GM12875 (cell line): ENCODE results near the gene SAMD1.

Experiments used
- H3K4me3 ChIP-seq: one replicate; pipeline ENCODE4 v1.5.1; 2011; ENCODE audit warnings: low read depth, low read length, control low read depth
- CTCF ChIP-seq: IDR thresholded peaks from 2 replicates; pipeline ENCODE4 v1.5.1; 2011; ENCODE audit warnings: low read depth, mild to moderate bottlenecking, control low read depth, inconsistent platforms, low read length, moderate library complexity, borderline replicate concordance; ENCODE audit not compliant: insufficient read depth

Gene SAMD1

GRCh38 chr19:14072535-14073260, 17.9 kb downstream of the SAMD1 start, which contains the start of gene MISP3:
TSS of gene MISP3 (plus strand) at chr19:14072786. CDS start at chr19:14073310, 524 bp downstream.
- TF ChIP-seq CTCF = no peak
- peak within 1 kb of the TSS; percentile 52 for H3K4me3 ChIP-seq

GRCh38 chr19:14070268-14071050, 20.1 kb downstream of the SAMD1 start:
- TF ChIP-seq CTCF = no peak

GRCh38 chr19:14066134-14066533, 24.4 kb downstream of the SAMD1 start:
- no peak overlapping the region for H3K4me3 ChIP-seq

More at GRCh38 chr19:14070268-14071050, 20.1 kb downstream of the SAMD1 start:
- no peak overlapping the region for H3K4me3 ChIP-seq

GRCh38 chr19:14063105-14063504, 27.4 kb downstream of the SAMD1 start:
- H3K4me3 ChIP-seq = no peak overlapping the region
- no peak for TF ChIP-seq CTCF

More at GRCh38 chr19:14066134-14066533, 24.4 kb downstream of the SAMD1 start:
- no peak for TF ChIP-seq CTCF

GRCh38 chr19:14062558-14062855, 28.0 kb downstream of the SAMD1 start:
- TF ChIP-seq CTCF = no peak
- no peak overlapping the region for H3K4me3 ChIP-seq

GRCh38 chr19:14061751-14062557, 28.6 kb downstream of the SAMD1 start, which contains the start of gene PALM3:
TSS of gene PALM3 (minus strand) at chr19:14062076. CDS start at chr19:14061980, 96 bp downstream.
- H3K4me3 ChIP-seq = no peak within 1 kb of the TSS
- no peak for TF ChIP-seq CTCF
